Measurements from ENCODE around the gene CPLANE2. TPM values are rescaled to one million over a fixed set of nuclear protein-coding genes. Genes with fewer than 3 reads are reported as not detected.

The CPLANE2 gene
- total and polyA plus RNA-seq, 5 experiments from 2014 or later, result 1.7 to 9.6 (median 2.9) TPM

GRCh38 chr1:16187748-16188401 lies 49.1 kb downstream of the CPLANE2 start:
- ATAC-seq, result peak; percentile 92 to 98
- H3K4me1 Mint-ChIP-seq, result peaks cover 0 to 5% (median 2%) of the 10 kb centered on the region in 4 donors
- POLR2A ChIA-PET, result interaction anchor here (2.0 kb wide), 1 partner anchor 109 kb away, joined by 8 read pairs; no protein-coding TSS in a partner anchor
- no peaks in the 10 kb centered on the region for H3K36me3 Mint-ChIP-seq
- no peak overlapping the region for H3K4me3 Mint-ChIP-seq
- no peak overlapping the region for H3K27ac Mint-ChIP-seq
- H3K9me3 Mint-ChIP-seq, result no peaks in the 10 kb centered on the region
- DNase-seq, result peak; percentile 61 to 85 (median 78)
- H3K27me3 Mint-ChIP-seq, result peaks cover 5 to 18% (median 10%) of the 10 kb centered on the region in 5 donors

- Mint-ChIP-seq H3K36me3 (no peaks in the 10 kb centered on the region), H3K4me1 (peaks cover 0 to 5% (median 2%) of the 10 kb centered on the region in 4 donors), H3K4me3 (no peak overlapping the region), H3K27ac (no peak overlapping the region), H3K27me3 (peaks cover 5 to 18% (median 10%) of the 10 kb centered on the region in 5 donors), H3K9me3 (no peaks in the 10 kb centered on the region)
- DNase-seq (no peak), ATAC-seq (no peak)
- POLR2A ChIA-PET, result interaction anchor here (0.7 to 1.0 kb wide), 3 partner anchors 31 to 129 kb away, joined by 3 to 5 read pairs (median 3); partner anchors contain the start of gene EPHA2
Observed at GRCh38 chr1:16186655-16187235, 50.2 kb downstream of the CPLANE2 start.

- Mint-ChIP-seq H3K27me3 (peaks cover 3 to 12% (median 6%) of the 10 kb centered on the region in 5 donors), H3K4me3 (no peak overlapping the region), H3K27ac (no peak overlapping the region), H3K4me1 (peaks cover 0 to 5% (median under 1%) of the 10 kb centered on the region in 4 donors), H3K36me3 (no peaks in the 10 kb centered on the region), H3K9me3 (no peaks in the 10 kb centered on the region)
- ATAC-seq, result no peak
- no peak for DNase-seq
- POLR2A ChIA-PET, result no interaction called here
Observed at GRCh38 chr1:16184557-16185303, 52.3 kb downstream of the CPLANE2 start.

- ATAC-seq (no peak), DNase-seq (no peak)
- H3K4me3 Mint-ChIP-seq, result no peak overlapping the region
- no peaks in the 10 kb centered on the region for H3K36me3 Mint-ChIP-seq
- H3K27ac Mint-ChIP-seq, result no peak overlapping the region
- H3K4me1 Mint-ChIP-seq, result peaks cover 0 to 5% (median 0%) of the 10 kb centered on the region in 4 donors
- peaks cover 1 to 9% (median 3%) of the 10 kb centered on the region in 5 donors for H3K27me3 Mint-ChIP-seq
- H3K9me3 Mint-ChIP-seq, result no peaks in the 10 kb centered on the region
- POLR2A ChIA-PET, result interaction anchor here (0.7 kb wide), 1 partner anchor 55 kb away, joined by 4 read pairs; no protein-coding TSS in a partner anchor
Observed at GRCh38 chr1:16183765-16184556, 53.0 kb downstream of the CPLANE2 start.

GRCh38 chr1:16183179-16183578 lies 53.8 kb downstream of the CPLANE2 start:
- ATAC-seq (no peak), DNase-seq (no peak)
- peaks cover 0 to 4% (median 0%) of the 10 kb centered on the region in 5 donors for H3K27me3 Mint-ChIP-seq
- no peak overlapping the region for H3K4me3 Mint-ChIP-seq
- no peak overlapping the region for H3K27ac Mint-ChIP-seq
- peaks cover 0 to 5% (median 0%) of the 10 kb centered on the region in 4 donors for H3K4me1 Mint-ChIP-seq
- H3K9me3 Mint-ChIP-seq, result no peaks in the 10 kb centered on the region
- no peaks in the 10 kb centered on the region for H3K36me3 Mint-ChIP-seq
- POLR2A ChIA-PET, result interaction anchor here (0.7 kb wide), 1 partner anchor 55 kb away, joined by 4 read pairs; no protein-coding TSS in a partner anchor

GRCh38 chr1:16181887-16182719 lies 54.9 kb downstream of the CPLANE2 start:
- Mint-ChIP-seq H3K4me1 (no peaks in the 10 kb centered on the region), H3K9me3 (no peaks in the 10 kb centered on the region), H3K27ac (no peak overlapping the region), H3K4me3 (no peak overlapping the region), H3K36me3 (no peaks in the 10 kb centered on the region), H3K27me3 (no peaks in the 10 kb centered on the region)
- ATAC-seq (no peak), DNase-seq (no peak)
- POLR2A ChIA-PET, result no interaction called here

Other genes starting within 250 kb of the CPLANE2 start
- not detected for gene SRARP, start 232.9 kb downstream of the CPLANE2 start, total RNA-seq
- gene SRARP, start 232.9 kb downstream of the CPLANE2 start, polyA plus RNA-seq, result not detected
- not detected for gene HSPB7, start 219.1 kb downstream of the CPLANE2 start, total RNA-seq
- not detected for gene HSPB7, start 219.1 kb downstream of the CPLANE2 start, polyA plus RNA-seq
- not detected for gene CLCNKA, start 215.1 kb downstream of the CPLANE2 start, total RNA-seq
- gene CLCNKA, start 215.1 kb downstream of the CPLANE2 start, polyA plus RNA-seq, result not detected
- gene CLCNKB, start 193.4 kb downstream of the CPLANE2 start, total RNA-seq, result not detected
- not detected for gene CLCNKB, start 193.4 kb downstream of the CPLANE2 start, polyA plus RNA-seq
- not detected for gene FAM131C, start 163.5 kb downstream of the CPLANE2 start, total RNA-seq
- not detected for gene FAM131C, start 163.5 kb downstream of the CPLANE2 start, polyA plus RNA-seq
- not detected for gene EPHA2, start 81.1 kb downstream of the CPLANE2 start, total RNA-seq
- gene EPHA2, start 81.1 kb downstream of the CPLANE2 start, polyA plus RNA-seq, result not detected
- gene ARHGEF19, start 24.5 kb downstream of the CPLANE2 start, total RNA-seq, result 10 to 100 TPM; 11.9 to 12.7 TPM
- gene ARHGEF19, start 24.5 kb downstream of the CPLANE2 start, polyA plus RNA-seq, result 1 to 10 TPM; 6.4 to 8.9 (median 7.7) TPM
- 10 to 100 TPM; 24.3 to 27.4 TPM for gene FBXO42, start 115.3 kb upstream of the CPLANE2 start, total RNA-seq
- 10 to 100 TPM; 11.8 to 21.5 (median 15.5) TPM for gene FBXO42, start 115.3 kb upstream of the CPLANE2 start, polyA plus RNA-seq
- gene SZRD1, start 130.1 kb upstream of the CPLANE2 start, total RNA-seq, result 10 to 100 TPM; 90.0 to 93.6 TPM
- gene SZRD1, start 130.1 kb upstream of the CPLANE2 start, polyA plus RNA-seq, result 10 to 100 TPM; 47.5 to 50.1 (median 49.7) TPM
- not detected for gene SPATA21, start 200.2 kb upstream of the CPLANE2 start, total RNA-seq
- gene SPATA21, start 200.2 kb upstream of the CPLANE2 start, polyA plus RNA-seq, result not detected
- 100 to 1,000 TPM; 142 to 146 TPM for gene NECAP2, start 203.5 kb upstream of the CPLANE2 start, total RNA-seq
- 100 to 1,000 TPM; 137 to 176 (median 171) TPM for gene NECAP2, start 203.5 kb upstream of the CPLANE2 start, polyA plus RNA-seq